ENCODE measurements around the gene TMEM132C.

DNA sequence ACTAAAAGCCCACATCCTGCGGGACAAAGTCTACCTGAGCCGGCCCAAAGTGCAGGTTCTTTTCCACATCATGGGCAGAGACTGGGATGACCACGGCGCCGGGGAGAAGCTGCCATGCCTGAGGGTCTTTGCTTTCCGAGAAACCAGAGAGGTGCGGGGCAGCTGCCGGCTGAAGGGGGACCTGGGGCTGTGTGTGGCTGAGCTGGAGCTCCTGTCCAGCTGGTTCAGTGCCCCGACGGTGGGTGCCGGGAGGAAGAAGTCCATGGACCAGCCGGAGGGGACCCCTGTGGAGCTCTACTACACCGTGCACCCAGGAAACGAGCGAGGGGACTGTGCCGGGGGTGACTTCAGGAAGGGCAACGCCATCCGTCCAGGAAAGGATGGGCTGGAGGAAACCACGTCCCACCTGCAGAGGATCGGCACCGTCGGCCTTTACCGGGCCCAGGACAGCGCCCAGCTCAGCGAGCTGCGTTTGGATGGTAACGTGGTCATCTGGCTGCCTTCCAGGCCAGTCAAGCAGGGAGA lies 148.1 kb downstream of the TMEM132C start:
- TF ChIP-seq, protein P1, sequence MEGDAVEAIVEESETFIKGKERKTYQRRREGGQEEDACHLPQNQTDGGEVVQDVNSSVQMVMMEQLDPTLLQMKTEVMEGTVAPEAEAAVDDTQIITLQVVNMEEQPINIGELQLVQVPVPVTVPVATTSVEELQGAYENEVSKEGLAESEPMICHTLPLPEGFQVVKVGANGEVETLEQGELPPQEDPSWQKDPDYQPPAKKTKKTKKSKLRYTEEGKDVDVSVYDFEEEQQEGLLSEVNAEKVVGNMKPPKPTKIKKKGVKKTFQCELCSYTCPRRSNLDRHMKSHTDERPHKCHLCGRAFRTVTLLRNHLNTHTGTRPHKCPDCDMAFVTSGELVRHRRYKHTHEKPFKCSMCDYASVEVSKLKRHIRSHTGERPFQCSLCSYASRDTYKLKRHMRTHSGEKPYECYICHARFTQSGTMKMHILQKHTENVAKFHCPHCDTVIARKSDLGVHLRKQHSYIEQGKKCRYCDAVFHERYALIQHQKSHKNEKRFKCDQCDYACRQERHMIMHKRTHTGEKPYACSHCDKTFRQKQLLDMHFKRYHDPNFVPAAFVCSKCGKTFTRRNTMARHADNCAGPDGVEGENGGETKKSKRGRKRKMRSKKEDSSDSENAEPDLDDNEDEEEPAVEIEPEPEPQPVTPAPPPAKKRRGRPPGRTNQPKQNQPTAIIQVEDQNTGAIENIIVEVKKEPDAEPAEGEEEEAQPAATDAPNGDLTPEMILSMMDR (IDR thresholded peaks at IDR 0.05; ENCODE audit: insufficient read depth, low read length, poor library complexity, severe bottlenecking): no peak
- no peak for TF ChIP-seq EZH2phosphoT487 (conservative IDR thresholded peaks at IDR 0.05; ENCODE audit: low read length)
